Mucosa of stomach (tissue), 1 donor: ENCODE data around the gene TMC8.

Source experiments
- H3K27me3 ChIP-seq: one replicate; pipeline ENCODE4 v1.7.0; 2013; ENCODE audit warnings: mild to moderate bottlenecking, low read length; ENCODE audit not compliant: control insufficient read depth, insufficient read depth
- H3K36me3 ChIP-seq: one replicate; pipeline ENCODE4 v1.7.0; 2013; ENCODE audit warnings: low read length; ENCODE audit not compliant: control insufficient read depth, insufficient read depth
- H3K4me1 ChIP-seq: one replicate; pipeline ENCODE4 v1.7.0; 2013; ENCODE audit warnings: mild to moderate bottlenecking, low read length; ENCODE audit not compliant: control insufficient read depth, insufficient read depth
- H3K4me3 ChIP-seq: one replicate; pipeline ENCODE4 v1.7.0; 2013; ENCODE audit warnings: low read length
- H3K9ac ChIP-seq: one replicate; pipeline ENCODE4 v1.7.0; 2013; ENCODE audit warnings: mild to moderate bottlenecking, low read length, moderate library complexity
- H3K9me3 ChIP-seq: one replicate; pipeline ENCODE4 v1.7.0; 2013; ENCODE audit warnings: mild to moderate bottlenecking, low read length, moderate library complexity; ENCODE audit not compliant: control insufficient read depth
- donor health status: Pancreatic carcinoma.

TMC8 gene

GRCh38 chr17:78120971-78121800 lies 9.4 kb upstream of the TMC8 start:
- Histone ChIP-seq H3K36me3 (peaks cover 4% of the 10 kb centered on the region), H3K9me3 (no peaks in the 10 kb centered on the region), H3K27me3 (no peaks in the 10 kb centered on the region), H3K4me1 (peaks cover 19% of the 10 kb centered on the region), H3K9ac (no peak overlapping the region), H3K4me3 (no peak overlapping the region)

GRCh38 chr17:78121801-78122215 lies 8.8 kb upstream of the TMC8 start:
- H3K36me3 ChIP-seq = peaks cover 4% of the 10 kb centered on the region
- no peak overlapping the region for H3K9ac ChIP-seq
- H3K4me3 ChIP-seq = no peak overlapping the region
- peaks cover 20% of the 10 kb centered on the region for H3K4me1 ChIP-seq
- H3K27me3 ChIP-seq = no peaks in the 10 kb centered on the region
- no peaks in the 10 kb centered on the region for H3K9me3 ChIP-seq

DNA sequence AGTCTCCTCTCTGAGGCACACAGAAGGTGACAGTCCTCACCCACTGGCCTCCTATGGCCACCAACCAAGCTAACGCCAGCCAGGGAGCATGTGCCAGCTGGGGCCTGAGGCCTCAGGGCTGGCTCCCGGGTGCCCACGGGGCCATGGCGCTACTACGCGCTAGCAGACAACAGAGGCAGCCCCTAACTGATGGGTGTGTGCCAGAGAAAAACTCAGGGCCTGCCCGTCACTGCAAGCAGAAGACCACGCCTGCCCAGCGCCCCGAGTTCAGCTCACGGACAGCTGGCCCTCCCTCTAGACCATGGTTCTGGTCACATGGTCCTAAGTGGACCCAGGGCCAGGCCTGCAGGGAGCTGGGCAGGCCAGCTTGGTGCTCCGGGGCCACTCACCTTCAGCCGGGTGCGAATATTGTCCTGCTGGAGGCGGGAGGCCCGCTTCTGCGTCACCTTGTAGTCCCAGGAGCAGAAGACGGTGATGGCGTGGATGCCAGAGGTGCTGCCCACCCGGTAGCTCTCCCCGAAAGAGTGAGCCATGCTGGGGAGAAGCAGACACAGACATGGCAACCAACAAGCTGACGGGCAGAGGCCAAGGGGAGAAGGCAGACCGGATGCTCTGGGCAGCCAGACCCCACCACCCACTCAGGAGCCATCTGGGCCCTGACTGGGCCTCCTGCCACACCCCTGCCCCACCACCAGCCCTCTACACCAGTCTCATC lies 8.2 kb upstream of the TMC8 start:
- Histone ChIP-seq H3K4me3 (no peak overlapping the region), H3K9me3 (no peaks in the 10 kb centered on the region), H3K36me3 (peaks cover 4% of the 10 kb centered on the region), H3K27me3 (no peaks in the 10 kb centered on the region), H3K9ac (no peak overlapping the region), H3K4me1 (peaks cover 20% of the 10 kb centered on the region)

DNA sequence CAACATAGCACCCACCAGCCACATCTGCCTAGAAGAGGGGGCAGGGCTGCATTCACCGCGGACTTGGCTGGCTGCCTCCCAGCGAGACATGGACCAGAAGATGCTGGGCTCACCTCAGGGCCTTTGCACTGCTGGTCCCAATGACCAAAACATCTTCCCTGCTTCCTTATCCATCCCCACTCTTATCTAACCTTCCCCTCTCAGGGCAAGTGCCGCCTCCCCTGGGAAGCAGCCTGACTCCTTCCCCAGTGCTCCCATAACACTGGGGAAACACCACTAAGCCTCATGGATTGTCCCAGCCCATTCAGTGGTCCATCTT lies 7.7 kb upstream of the TMC8 start:
- Histone ChIP-seq H3K36me3 (peaks cover 4% of the 10 kb centered on the region), H3K4me1 (peaks cover 20% of the 10 kb centered on the region), H3K9ac (no peak overlapping the region), H3K27me3 (no peaks in the 10 kb centered on the region), H3K9me3 (no peaks in the 10 kb centered on the region), H3K4me3 (no peak overlapping the region)

DNA sequence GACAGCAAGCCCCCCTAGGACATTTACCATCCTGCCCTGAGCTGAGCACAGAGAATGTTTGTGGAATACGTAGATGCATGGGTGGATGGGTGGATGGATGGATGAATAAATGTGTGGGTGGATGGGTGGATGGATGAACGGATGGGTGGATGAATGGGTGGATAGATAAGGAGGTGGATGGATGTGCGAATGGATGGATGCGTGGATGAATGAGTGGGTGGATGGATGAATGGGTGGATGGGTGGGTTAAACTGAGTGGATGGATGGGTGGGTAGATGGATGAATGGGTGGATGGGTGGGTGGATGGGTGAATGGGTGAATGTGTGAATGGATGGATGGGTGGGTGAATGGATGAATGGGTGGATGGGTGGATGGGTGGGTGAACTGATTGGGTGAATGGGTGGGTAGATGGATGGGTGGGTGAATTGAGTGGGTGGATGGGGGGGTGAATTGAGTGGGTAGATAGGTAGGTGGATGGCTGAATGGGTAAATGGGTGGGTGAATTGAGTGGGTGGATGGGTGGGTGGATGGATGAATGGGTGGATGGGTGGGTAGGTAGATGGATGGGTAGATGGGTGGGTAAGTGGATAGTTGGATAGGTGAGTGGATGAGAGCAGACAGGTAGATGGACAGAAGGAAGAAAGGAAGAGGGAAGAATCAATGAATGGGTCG lies 7.2 kb upstream of the TMC8 start:
- Histone ChIP-seq H3K4me3 (no peak overlapping the region), H3K27me3 (no peaks in the 10 kb centered on the region), H3K9ac (no peak overlapping the region), H3K4me1 (peaks cover 23% of the 10 kb centered on the region), H3K36me3 (peaks cover 4% of the 10 kb centered on the region), H3K9me3 (no peaks in the 10 kb centered on the region)

- peaks cover 3% of the 10 kb centered on the region for H3K27me3 ChIP-seq
- no peaks in the 10 kb centered on the region for H3K9me3 ChIP-seq
- H3K4me3 ChIP-seq = no peak overlapping the region
- H3K9ac ChIP-seq = no peak overlapping the region
- peaks cover 29% of the 10 kb centered on the region for H3K4me1 ChIP-seq
- peaks cover 4% of the 10 kb centered on the region for H3K36me3 ChIP-seq
Observed at GRCh38 chr17:78124081-78124835, 6.3 kb upstream of the TMC8 start.

GRCh38 chr17:78124836-78125137 lies 5.8 kb upstream of the TMC8 start:
- peaks cover 34% of the 10 kb centered on the region for H3K4me1 ChIP-seq
- no peak overlapping the region for H3K9ac ChIP-seq
- peaks cover 4% of the 10 kb centered on the region for H3K36me3 ChIP-seq
- H3K27me3 ChIP-seq = peaks cover 7% of the 10 kb centered on the region
- H3K9me3 ChIP-seq = no peaks in the 10 kb centered on the region
- no peak overlapping the region for H3K4me3 ChIP-seq

DNA sequence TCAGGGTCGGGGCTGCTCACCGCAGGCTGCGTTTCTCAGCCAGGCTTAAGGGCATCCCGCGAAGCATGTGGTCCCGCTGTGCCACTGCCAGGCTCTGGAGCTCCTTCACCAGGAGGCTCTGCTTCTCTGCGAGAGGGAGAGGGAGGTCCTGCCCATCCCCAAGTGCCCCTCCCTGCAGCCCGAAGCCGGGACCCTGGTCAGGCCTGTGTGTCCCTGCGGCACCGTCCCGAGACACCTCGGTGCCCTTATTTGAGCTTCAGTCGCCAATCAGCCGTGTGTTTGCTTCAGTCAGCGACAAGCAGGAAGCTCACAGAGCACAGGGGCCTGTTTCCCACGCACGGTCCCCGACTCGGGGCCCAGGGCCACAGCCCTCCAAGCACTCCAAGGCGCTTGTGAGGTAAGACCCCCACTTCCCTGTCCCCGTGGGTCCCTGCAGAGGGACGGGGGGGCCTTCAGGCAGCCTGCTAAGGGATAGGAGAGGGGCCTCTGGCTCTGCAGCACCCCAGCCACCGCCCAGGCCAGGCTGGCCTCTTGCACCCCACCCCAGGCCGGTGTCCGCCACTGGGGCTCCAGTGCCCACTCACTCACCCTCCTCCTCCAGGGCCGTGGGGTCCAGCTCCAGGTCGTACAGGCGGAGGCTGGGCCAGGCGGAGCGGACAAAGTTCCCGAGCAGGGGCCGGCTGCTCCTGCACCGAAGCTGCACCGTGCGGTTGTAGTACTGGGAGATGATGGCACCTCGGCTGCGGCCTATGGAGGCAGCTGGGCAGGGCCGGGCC lies 5.2 kb upstream of the TMC8 start:
- H3K9me3 ChIP-seq = no peaks in the 10 kb centered on the region
- peaks cover 7% of the 10 kb centered on the region for H3K27me3 ChIP-seq
- H3K36me3 ChIP-seq = peaks cover 4% of the 10 kb centered on the region
- H3K4me3 ChIP-seq = no peak overlapping the region
- no peak overlapping the region for H3K9ac ChIP-seq
- peaks cover 35% of the 10 kb centered on the region for H3K4me1 ChIP-seq

- no peak overlapping the region for H3K4me3 ChIP-seq
- H3K36me3 ChIP-seq = peaks cover 4% of the 10 kb centered on the region
- H3K9ac ChIP-seq = no peak overlapping the region
Observed at GRCh38 chr17:78125976-78126894, 4.3 kb upstream of the TMC8 start.

DNA sequence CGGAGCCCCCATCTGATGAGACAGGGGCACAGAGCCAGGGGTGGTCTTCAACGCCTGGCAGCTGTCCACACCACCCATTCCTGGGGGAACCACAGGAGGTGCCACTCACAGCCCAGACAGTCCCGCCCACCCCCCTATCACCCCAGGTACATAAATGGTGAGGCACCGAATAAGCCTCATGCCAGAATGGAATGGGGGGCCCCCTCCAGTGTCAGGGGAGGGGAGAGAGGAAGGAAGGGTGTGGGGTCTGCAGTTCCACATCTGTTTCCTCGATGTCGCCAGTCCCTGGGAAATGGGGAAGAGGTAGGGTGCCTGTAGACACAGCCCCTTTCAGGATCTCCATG lies 3.7 kb upstream of the TMC8 start:
- peaks cover 17% of the 10 kb centered on the region for H3K27me3 ChIP-seq

More at GRCh38 chr17:78125976-78126894, 4.3 kb upstream of the TMC8 start:
- Histone ChIP-seq H3K4me1 (peaks cover 35% of the 10 kb centered on the region), H3K27me3 (peaks cover 15% of the 10 kb centered on the region), H3K9me3 (no peaks in the 10 kb centered on the region)

More for the DNA sequence above, 3.7 kb upstream of the TMC8 start:
- peaks cover 4% of the 10 kb centered on the region for H3K36me3 ChIP-seq
- no peak overlapping the region for H3K9ac ChIP-seq
- H3K4me3 ChIP-seq = no peak overlapping the region
- no peaks in the 10 kb centered on the region for H3K9me3 ChIP-seq
- peaks cover 37% of the 10 kb centered on the region for H3K4me1 ChIP-seq
